Suppressor macrophage treated with lipopolysaccharide for 1 hour (primary cell): ENCODE measurements around the gene FNBP1.

Experiments
- DNase-seq, 3 donors: peaks; one replicate each; pipeline ENCODE4 v3.0.0-alpha.2; 2020 to 2022

Gene FNBP1

DNA sequence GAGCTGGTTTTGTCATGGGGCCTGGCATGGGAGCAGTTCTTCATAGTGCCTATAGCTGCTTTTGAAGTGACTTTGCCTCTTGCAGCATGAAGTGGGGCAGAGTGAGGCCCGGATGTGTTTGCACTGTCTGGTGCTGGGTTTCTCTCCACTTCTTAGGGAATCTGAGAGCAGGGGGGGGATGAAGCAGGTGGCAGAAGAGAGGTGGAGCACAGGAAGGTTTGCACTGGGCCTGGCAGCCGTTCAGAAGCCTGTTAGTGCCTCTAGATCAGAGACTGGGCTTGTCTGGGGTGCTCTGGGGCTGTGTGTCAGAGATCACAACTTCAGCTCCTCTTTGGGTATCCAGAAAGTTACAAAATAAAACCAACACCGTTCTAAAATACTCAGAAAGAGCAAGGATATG is 189.4 kb downstream of the FNBP1 start:
- no peak for DNase-seq

- DNase-seq = no peak
Measured at GRCh38 chr9:129852579-129852978, 190.4 kb downstream of the FNBP1 start.

DNA sequence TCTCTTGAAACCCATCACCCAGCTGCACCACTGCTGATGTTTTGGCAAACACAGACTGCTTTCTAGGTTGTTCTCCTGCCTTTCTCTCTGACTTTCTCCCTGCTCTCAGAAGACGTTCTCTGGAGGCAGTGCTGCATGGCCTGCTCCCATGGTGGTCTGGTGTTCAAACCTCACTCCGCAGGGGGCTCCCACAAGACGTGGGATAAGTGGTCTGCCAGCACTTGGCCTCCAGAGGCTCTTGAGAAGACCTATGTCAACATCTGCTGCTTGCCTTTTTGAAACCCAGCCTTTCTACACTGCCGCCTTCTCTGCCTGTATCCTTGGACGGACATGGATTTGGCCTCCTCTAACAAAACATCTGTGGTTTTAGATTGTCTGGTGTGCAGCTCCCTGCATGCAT is 191.2 kb downstream of the FNBP1 start:
- no peak for DNase-seq

DNA sequence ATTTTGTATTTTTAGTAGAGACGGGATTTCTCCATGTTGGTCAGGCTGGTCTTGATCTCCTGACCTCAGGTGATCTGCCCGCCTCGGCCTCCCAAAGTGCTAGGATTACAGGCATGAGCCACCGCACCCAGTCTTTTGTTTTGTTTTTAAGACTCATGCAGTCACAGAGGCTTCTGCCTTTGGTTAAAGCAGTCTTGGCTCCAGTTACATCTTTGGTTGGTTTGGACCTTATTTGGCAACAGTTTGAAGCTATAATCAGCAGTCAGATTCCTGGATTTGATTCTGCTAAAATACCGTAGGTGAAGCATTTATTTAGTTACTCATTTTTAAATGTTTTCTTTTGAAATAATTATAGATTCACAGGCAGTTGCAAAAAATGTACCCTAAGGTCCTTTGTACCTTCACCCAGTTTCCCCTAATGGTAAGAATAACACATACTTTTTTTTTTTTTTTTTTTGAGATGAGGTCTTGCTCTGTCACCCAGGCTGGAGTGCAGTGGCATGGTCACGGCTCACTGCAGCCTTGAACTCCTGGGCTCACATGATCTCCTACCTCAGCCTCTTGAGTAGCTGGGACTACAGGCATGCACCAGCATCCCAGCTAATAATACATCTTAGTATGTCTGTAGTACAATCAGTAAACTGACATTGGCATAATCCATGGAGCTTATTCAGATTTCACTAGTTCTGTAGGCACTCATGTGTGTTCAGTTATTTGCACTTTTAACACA is 192.0 kb downstream of the FNBP1 start:
- DNase-seq = no peak

DNA sequence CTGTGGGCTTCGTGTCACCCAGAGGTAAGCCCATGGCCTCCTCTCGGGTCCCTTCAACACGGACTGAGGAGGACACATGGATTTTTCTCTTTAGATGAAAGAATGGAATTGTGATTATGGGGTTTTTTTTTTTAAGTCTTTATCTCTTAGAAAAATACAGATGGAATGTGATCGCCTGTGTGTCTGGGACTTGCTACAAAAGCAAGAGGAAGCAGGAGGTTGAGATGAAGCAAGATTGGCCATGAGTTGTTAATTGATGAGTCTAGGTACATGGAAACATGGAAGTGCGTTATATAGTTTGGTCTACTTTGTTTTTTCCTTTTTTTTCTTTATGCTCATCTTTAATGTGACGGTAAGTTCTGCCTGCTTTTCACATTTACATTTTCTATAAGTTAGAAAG is 193.1 kb downstream of the FNBP1 start:
- DNase-seq = no peak

GRCh38 chr9:129848712-129849441 is 194.1 kb downstream of the FNBP1 start:
- no peak for DNase-seq

GRCh38 chr9:129845373-129845772 is 197.6 kb downstream of the FNBP1 start:
- no peak for DNase-seq

DNA sequence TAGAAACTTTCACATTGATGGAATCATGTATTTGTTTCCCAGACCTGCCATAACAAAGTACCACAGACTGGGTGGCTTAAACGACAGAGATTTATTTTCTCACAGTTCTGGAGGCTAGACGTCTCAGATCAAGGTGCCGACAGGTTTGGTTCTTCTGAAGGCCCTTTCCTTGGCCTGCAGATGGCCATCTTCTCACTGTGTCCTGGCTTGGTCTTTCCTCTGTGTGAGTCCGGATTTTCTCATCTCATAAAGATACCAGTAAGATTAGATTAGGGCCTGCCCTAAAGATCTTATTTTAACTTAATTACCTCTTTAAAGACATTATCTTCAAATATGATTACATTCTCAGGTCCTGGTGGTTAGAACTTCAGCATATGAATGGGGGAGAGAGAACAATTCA is 201.9 kb downstream of the FNBP1 start:
- no peak for DNase-seq

- DNase-seq = no peak
Measured at GRCh38 chr9:129840034-129840433, 203.0 kb downstream of the FNBP1 start.

DNA sequence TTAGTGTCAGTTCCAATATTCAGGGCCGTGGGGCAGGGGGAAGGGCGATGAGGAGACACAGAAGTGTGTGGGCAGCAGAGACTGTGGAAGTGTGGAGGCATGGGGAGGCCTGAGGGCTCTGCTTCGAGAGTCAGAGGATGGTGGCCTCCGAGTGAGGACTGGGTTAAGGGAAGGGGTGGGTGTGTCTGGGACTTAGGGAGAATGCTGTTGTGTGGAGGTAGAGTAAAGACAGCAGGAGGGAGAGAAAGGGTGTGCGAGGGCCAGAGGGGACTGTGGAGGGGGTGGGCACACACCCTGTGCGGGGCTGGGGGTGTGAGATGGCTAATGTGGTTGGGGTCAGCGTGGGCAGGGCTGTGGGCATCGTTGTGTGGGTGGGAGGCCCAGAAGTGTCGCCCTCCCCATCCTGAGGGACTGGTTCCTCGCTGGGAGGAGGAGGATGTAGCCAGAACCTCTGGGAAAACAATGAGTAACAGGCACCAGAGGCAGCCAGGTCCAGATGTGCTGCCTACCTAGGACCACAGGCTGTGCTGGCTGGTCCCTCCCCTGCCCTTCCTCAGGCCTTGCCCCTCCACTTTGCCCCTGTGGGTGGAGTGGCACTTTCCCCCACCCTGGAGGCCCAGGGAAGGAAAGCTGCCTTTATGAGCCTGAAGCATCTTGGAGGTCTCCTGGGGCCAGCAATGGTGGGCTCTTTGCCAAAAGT is 203.5 kb downstream of the FNBP1 start:
- DNase-seq = no peak

DNA sequence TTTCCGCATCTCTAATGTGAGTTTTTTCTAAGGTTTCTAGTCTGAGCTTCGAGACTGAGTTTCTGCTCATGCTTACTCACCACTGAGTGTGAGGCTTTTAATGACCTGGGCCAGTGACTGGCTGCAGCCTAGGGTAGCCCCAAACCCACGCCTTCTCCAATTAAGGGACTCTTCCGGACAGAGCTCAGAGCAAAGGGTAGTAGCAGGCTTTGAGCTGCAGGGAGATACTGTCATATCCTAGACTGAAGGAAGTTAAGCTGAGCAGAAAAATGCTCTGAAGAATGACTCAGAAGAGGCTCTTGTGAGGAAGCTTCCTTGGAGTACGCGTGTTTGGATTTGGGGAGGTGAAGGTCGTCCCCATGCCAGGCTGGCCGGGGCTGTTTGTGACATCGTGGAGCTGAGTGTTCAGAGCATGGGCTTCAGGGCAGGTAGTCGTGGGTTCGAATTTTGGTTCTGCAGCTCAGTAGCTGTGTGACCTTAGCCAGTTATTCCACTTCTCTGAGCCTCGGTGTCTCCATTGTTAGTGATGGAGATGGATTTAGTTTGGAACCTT is 204.2 kb downstream of the FNBP1 start:
- peak; percentile 60 to 83 (median 73) for DNase-seq
